ENCODE results near the gene GPR78.

The GPR78 gene

GRCh38 chr4:8557151-8558076, 22.8 kb upstream of the GPR78 start:
- TF ChIP-seq ZFX (IDR thresholded peaks at IDR 0.05) (no peak), CTCF (conservative IDR thresholded peaks at IDR 0.05) (no peak)
- H3K27ac ChIP-seq: no peak overlapping the region

- no peak overlapping the region for H3K27ac ChIP-seq
- TF ChIP-seq ZFX (IDR thresholded peaks at IDR 0.05) (no peak), CTCF (conservative IDR thresholded peaks at IDR 0.05) (no peak)
These were observed 21.9 kb upstream of the GPR78 start for GRCh38 chr4:8558080-8558960.

DNA sequence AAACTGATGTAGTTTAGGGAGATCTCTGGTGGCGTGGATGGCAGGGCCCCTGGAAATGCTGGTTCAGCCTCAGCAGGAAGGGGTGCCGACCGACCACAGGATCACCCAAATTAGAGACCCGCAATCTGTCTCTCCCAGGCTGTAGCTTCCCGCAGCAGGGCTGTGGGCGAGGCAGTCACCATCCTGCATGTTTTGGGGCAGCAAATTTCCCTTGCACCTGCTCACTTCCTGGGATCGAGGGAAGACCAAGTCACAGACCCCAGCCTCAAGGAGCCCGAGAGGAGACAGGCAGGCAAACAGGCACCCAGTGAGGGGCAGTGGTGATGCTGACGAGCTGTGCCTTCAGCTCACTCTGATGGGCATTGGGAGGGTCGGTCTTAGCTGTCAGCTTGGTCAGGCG, 21.2 kb upstream of the GPR78 start:
- TF ChIP-seq ZFX (IDR thresholded peaks at IDR 0.05): no peak
- no peak for TF ChIP-seq CTCF (conservative IDR thresholded peaks at IDR 0.05)

DNA sequence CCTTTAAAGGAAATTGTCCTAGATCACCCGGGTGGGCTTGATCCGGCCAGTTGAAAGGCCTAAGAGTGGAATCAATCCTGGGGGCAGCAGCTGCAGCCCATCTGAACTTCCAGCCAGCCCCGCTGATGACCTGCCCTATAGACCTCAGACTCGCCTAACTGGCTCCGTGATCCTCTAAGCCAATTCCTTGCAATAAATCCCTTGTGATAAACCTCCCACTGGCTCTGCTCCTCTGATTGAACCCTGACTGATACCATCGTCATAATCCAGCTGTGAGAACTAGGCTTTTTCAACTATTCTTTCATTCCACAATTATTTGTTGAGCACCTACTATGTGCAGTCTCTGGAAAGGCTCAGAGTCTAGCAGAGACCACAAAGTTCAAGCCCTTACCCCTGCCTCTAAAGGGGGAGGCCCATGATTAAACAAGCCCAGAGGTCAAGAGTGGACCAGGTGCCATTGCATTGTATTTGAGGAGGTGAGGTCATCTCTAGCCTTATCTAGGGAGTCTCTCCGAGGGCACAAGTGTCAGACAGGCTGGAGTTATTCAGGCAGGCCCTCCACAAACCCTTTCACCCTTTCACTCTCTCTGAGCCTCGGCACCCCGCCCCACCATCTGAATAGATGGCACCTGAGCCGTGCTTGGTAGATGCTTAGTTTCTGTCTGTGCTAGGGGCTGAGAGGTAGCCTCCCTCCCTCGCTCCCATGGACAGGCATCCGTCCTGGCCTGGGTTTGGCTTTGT, 20.5 kb upstream of the GPR78 start:
- no peak for TF ChIP-seq ZFX (IDR thresholded peaks at IDR 0.05)
- no peak for TF ChIP-seq CTCF (conservative IDR thresholded peaks at IDR 0.05)
- no peak overlapping the region for H3K27ac ChIP-seq

More for the DNA sequence above, 21.2 kb upstream of the GPR78 start:
- no peak overlapping the region for H3K27ac ChIP-seq

GRCh38 chr4:8560265-8561047, 19.7 kb upstream of the GPR78 start:
- TF ChIP-seq ZFX (IDR thresholded peaks at IDR 0.05) (no peak), CTCF (conservative IDR thresholded peaks at IDR 0.05) (no peak)
- no peak overlapping the region for H3K27ac ChIP-seq

DNA sequence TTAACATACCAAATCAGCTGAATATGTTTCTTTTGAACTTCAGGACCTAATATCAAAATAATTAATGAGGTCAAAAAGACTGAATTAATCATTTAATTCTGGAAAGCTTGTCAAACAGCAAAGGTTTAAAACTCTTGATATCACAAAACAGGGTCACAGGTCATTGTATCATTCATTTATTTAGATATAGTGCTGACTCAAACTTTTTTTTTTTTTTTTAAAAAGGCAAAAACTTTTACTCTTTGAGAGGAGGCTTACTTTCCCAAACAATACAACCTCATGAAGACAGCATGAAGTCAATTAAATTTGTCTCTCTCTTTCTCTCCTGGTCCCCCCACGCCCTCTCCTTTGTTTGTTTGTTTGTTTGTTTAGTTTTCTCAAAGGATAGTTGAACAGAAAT, 15.6 kb upstream of the GPR78 start:
- no peak for TF ChIP-seq ZFX (IDR thresholded peaks at IDR 0.05)
- TF ChIP-seq CTCF (conservative IDR thresholded peaks at IDR 0.05): no peak
- no peak overlapping the region for H3K27ac ChIP-seq
